GM19043 (cell line): ENCODE data around the gene MRPS34.

Experiments used
- ATAC-seq: cut with Tn5 transposase; IDR thresholded peaks from one replicate; pipeline ENCODE4 v1.9.1; 2021; ENCODE audit warnings: low read depth; ENCODE audit not compliant: unreplicated experiment

Gene MRPS34

DNA sequence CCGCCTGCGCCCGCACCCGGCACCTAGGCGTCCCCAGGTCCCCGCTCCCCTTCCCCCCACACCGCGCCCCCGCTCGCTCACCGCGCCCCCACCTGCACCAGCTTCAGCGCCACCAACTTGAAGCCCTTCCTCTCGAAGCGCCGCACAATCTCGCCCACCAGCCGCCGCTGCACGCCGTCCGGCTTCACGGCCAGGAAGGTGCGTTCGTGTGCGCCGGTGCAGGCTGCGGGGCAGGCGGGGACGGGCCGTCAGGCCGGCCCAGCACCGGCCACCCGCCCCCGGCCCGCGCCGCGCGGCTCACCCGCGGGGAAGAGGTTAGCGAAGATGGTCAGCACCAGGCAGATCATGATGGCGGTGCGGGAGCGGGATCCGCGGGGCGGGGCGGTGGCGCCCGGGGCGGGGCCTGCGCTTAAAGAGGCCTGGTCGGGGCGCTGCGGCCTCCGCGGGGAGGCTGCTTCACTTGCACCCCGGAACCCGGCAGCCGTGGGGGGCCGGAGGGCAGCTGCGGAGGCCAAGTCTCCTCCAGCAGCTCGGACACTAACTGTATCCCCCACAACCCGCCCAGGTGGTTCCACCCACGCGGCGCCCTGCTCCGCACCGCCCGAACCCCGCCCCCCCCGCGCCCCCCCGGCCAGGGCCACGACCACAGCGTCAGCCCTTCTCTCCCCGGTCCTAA lies 1.6 kb downstream of the MRPS34 start, which contains the start of gene NME3:
NME3 (minus strand) TSS at position 356 of the 676 bp plus-strand sequence; CDS start at position 347, 9 bp downstream.
- no peak for ATAC-seq

DNA sequence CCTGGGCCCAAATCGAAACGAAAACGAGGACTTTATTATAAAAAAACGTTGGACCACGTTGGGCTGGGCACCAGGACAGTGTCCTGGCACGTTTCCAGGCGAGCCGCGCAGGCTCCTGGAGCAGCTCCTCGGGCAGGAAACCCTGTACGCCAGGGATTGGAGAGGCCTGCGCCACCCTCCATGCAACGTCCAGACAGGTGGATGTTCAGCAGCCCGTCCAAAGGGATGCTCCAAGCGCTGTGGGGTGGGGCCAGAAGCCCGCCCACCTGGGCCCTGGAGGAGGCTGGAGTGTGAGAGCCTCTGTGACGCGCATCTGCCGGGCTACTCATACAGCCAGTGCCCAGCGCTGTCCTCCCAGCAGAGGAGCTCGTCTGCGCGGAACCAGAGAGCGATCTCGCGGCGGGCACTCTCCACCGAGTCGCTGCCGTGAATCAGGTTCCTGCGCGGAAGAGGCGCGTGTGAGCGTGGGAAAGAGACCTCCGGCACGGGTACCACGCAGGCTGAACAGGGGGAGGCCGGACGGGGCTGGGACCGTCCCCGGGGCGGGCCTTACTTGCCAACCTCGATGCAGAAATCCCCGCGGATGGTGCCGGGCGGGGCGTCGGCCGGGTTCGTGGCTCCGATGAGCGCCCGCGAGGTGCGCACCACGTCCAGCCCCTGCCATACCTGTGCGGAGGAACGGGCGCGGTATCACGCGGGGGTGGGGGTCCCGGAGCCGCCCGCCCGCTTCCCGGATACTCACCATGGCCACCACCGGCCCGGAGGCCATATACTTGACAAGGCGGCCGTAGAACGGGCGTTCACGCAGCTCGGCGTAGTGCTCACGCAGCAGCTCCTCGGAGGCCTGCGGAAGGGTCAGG lies 2.4 kb downstream of the MRPS34 start:
- no peak for ATAC-seq

DNA sequence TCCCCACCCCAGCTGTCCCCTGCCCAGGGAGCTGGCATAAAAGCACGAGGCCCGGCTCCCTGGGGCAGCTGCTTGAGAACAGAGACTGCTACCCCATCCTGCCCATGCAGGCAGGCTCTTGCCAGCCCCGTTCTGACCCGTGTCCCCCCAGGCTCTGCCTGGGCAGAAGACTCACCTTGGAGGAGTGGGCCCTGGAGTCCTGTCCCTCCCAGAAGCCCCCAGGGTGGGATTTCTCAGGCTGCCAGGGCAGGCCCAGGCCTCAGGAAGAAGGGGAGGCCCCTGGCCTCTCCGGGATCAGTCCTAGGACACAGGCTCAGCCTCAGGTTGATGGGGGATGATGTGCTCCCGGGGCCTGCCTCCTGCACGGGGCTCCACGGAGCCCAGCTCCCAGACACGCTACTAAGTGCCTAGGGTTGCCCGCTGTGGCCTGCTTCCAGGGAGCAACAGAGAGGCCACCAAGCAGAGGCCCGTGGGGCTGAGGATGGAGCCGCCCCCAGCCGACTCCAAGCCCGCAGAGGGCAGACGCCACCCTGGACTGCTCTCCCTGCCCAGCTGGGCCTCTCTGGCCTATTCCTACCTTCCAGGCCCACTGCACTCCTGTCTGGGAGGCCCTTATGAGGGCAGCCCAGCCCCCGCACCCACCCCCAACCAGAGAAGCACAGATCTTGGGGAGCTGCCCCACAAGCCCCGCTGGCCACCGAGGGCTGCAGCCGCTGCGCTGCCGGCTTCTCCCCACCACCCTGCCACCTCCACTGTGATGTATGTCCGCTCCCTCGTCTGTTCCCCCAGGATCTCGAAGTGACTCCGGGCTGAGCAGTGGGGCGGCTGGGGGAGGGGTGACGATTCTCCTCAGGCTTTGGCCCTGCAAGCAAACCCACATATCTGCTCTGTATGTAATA lies 3.3 kb downstream of the MRPS34 start:
- ATAC-seq: no peak

DNA sequence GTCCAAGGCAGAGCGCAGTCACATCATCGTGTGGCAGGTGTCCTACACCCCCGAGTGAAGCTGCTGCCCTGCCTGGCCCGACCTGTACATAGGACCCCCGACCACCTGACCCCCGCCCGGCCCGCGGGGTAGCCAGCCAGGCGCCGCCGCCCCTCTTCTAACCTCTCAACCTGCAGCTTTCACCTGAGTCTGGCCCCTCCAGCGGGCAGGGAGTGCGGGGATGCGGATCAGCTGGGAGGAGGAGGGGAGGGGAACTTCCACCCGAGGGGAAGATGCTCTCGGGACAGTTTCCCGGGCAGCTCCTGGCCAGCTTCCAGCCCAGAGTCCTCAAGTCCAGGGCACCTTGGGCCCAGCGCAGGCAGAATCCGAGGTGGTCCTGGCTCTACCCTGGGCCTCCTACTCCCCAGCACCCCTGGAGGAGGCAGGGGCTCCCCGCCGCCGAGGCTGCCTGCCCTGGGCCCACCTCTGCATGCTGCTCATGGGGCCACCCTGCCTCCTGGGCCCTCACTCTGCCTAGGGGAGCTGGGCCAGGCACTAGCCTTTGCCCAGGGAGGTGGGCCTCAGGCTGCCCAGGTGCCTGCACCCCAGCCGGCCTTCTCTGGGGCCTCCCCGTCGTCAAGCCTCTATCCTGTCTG lies 4.0 kb downstream of the MRPS34 start:
- no peak for ATAC-seq

DNA sequence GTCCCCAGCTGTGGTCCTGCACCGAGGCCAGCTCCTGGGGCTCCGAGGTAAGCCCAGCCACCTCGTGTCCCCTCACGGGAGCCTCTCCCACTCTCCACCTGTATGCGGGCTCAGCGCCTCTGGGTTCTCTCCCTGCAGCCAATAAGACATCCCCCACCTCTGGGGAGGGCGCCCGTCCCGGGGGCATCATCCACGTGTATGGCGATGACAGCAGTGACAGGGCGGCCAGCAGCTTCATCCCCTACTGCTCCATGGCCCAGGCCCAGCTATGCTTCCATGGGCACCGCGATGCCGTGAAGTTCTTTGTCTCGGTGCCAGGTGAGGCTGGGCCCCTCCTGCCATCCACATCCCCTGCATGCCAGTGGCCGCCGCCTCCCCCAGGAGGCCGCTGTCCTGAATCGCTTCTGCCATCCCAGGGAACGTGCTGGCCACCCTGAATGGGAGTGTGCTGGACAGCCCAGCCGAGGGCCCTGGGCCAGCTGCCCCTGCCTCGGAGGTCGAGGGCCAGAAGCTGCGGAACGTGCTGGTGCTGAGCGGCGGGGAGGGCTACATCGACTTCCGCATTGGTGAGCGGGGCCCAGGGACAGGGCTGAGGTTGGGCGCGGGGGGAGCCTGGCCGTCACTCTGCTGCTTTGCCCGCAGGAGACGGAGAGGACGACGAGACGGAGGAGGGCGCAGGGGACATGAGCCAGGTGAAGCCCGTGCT lies 4.7 kb downstream of the MRPS34 start:
- ATAC-seq: no peak

DNA sequence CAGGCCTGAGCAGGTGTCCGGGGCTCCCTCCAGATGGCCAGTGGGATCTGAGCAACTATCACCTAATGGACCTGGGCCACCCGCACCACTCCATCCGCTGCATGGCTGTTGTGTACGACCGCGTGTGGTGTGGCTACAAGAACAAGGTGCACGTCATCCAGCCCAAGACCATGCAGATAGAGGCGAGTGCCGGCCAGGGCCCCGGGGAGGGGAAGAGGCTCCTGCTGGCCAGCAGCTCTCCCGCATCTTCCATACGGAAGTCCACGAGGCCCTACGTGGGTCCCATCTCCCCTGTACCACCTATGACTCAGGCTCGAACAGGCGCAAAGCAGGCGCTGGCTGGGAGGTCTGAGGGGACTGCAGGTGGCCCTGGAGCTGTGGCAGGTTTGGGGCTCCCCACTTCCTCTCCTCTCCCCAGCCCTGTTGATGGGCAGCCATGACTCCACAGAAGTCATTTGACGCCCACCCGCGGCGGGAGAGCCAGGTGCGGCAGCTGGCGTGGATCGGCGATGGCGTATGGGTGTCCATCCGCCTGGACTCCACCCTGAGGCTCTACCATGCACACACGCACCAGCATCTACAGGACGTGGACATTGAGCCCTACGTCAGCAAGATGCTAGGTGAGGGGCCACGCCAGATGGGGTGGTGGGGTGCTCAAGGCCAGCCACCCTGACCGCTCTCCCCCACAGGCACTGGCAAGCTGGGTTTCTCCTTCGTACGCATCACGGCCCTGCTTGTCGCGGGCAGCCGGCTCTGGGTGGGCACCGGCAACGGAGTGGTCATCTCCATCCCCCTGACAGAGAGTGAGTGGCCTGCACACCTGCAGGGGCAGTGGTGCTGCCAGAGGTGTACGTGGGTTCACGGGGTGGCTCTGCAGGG lies 5.6 kb downstream of the MRPS34 start:
- ATAC-seq: no peak

DNA sequence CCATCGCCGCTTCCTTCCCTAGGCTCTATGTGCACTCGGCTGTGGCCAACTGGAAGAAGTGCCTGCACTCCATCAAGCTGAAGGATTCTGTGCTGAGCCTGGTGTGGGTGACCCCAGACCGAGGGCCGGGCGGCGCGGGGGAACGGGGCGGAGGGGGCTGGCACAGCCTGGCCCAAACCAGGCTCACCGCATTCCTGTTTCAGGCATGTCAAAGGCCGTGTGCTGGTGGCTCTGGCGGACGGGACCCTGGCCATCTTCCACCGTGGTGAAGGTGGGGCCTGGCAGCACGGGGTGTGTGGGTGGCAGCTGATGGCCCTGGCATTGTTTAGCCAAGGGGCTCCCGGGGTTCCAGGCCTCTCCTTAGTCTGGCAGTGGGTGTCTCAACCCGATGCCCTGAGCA lies 6.2 kb downstream of the MRPS34 start:
- ATAC-seq: no peak

DNA sequence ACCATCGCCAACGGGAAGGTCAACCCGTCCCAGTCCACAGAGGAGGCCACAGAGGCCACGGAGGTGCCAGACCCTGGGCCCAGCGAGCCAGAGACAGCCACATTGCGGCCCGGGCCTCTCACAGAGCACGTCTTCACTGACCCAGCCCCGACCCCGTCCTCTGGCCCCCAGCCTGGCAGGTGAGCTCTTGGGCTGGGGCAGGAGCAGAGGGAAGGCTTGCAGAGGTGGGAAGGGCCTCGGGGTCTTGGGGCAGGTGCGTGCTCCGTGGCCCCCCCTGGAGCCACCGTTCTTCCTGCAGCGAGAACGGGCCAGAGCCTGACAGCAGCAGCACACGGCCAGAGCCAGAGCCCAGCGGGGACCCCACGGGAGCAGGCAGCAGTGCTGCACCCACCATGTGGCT lies 6.7 kb downstream of the MRPS34 start:
- ATAC-seq: no peak

DNA sequence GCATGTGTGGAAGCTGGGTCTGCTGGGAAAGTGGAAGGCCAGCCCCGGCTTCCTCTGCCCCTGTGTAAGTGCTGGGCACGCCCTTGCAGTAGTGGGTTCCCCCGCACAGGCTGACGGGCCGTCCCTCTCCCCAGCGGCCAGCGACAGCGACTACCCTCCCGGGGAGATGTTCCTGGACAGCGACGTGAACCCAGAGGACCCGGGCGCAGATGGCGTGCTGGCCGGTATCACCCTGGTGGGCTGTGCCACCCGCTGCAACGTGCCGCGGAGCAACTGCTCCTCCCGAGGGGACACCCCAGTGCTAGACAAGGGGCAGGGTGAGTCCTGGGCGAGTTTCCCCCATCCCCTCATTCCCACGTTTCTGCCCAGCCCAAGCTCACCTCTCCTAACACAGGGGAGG lies 7.1 kb downstream of the MRPS34 start:
- no peak for ATAC-seq

DNA sequence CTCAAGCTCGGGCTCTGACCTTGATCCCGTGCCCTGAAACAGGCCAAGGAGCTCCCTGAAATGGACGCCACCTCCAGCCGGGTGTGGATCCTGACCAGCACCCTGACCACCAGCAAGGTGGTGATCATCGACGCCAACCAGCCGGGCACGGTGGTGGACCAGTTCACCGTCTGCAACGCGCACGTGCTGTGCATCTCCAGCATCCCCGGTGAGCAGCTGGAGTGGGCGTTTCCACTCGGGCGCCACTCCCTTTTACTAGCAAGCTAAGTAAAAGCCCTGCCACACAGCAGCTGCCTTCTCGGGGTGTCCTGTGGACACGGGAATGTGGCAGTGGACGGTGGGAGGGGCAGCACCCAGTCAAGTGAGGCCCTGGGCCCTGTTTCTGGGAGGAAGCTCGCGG lies 8.0 kb downstream of the MRPS34 start:
- ATAC-seq: no peak

DNA sequence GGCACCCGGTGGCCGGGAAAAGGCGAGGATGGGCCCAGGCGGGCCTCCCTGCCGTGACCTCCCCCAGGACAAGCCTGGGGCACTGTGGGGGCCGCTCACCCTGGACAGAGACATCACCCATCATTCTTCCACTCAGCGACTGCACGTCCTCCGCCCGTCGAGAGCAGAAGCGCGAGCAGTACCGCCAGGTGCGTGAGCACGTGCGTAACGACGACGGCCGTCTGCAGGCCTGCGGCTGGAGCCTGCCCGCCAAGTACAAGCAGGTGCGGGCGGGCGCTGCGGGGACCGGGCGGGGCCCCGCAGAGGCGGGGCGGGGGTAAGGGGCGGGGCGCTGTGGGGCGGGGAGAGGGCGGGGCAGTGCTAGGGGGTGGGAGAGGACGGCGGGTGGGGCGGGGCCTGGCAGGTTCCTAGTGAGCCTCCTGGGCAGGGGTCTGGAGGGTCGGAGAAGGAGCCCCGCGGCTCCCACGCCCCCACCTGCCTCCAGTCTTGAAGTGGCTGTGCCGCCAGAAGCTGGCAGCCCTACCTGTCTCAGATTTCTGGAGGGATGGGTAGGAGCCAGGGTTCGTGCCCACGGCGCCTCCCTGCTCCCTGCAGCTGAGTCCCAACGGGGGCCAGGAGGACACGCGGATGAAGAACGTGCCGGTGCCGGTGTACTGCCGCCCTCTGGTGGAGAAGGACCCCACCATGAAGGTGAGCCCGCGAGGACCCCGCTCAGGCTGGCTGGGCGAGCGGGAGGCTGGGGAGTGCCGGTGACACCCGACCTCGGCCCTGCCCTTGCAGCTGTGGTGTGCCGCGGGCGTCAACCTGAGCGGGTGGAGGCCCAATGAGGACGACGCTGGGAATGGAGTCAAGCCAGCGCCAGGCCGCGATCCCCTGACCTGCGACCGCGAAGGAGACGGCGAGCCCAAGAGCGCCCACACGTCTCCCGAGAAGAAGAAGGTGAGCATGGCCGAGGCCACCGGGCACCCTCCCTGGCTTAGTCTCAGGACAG lies 9.1 kb downstream of the MRPS34 start:
- ATAC-seq: no peak

DNA sequence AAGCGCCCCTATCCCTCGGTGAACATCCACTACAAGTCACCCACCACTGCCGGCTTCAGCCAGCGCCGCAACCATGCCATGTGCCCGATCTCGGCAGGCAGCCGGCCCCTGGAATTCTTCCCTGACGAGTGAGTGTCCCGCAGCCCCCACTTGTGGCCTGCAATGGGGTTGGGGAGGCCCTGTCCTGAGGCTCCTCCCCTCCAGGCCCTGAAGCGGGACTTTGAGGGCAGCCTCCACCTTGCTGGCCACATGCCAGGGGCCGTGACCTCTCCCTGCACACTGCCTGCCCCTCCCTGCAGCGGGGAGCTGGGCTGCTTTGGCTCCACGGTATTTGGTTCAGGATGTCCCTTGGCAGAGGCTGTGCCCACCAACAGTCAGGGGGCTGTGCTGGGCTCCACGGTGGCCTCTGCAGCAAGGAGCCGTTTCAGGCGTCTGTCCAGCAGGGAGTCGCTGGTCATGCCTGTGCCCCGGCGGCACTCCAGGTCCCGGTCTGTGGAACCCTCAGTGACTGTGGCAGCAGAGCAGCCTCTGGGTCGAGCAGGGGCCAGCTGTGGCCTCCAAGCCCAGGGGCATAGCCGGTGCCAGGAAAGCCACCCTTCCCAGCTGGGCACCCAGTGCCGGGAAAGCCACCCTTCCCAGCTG lies 9.9 kb downstream of the MRPS34 start:
- ATAC-seq: no peak

DNA sequence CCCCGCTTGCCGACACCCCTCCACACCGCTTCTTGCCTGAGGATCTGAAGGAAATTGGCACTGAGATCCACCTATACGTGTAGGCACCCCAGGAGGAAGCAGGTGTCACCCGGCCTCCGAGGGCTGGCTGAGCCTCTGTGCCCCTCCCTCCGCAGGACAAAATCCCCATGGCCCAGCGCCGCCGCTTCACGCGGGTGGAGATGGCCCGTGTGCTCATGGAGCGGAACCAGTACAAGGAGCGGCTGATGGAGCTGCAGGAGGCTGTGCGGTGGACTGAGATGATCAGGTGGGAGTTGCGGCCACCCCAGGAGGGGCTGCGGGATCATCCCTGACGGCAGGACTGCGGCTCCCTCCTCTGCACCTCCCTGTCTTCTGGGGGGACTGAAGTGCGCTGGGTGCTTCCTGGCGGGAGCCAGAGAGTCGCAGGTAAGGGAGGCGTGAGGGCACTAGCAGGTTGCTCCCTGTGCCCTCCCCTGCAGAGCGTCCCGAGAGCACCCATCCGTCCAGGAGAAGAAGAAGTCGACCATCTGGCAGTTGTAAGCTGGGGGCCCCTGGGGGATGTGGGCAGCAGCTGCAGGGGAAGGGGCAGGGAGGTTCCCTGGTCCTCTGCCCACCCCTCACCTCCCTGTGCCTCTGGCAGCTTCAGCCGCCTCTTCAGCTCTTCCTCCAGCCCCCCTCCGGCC lies 10.6 kb downstream of the MRPS34 start:
- no peak for ATAC-seq

DNA sequence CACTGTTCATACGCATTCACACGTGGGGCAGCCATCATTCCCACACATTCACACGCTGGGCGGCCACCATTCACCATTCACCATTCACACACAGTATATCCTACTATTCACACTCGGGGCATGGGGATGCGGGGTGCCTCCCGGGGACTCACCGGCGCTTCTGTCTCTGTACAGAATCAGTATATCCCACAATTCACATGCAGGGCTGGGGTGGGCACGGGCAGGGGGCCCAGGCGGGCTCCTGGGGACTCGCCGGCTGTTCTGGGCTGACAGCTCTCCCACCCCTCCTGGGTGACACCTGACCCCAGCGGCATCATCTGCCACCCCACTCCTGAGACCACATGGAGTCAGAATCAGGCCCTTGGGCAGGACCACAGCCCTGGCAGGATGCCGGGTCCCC lies 11.2 kb downstream of the MRPS34 start:
- no peak for ATAC-seq

DNA sequence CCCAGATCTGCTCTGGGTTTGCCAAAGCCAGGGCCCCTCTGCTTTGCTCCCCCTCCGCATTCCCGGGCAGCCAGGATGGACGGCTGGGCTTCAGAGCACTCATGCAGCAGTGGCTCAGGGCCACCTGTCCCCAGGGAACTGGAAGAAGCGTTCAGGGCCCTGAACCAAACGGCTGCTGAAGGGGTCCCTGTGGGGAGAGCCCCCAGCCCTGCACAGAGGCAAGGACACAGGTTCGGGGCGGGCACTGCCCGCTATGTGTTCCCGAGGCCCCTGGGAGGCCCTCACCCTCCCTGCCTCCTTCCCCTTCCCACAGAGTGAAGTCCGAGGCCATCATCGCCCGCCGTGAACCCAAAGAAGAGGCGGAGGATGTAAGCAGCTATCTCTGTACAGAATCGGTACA lies 12.0 kb downstream of the MRPS34 start:
- no peak for ATAC-seq

DNA sequence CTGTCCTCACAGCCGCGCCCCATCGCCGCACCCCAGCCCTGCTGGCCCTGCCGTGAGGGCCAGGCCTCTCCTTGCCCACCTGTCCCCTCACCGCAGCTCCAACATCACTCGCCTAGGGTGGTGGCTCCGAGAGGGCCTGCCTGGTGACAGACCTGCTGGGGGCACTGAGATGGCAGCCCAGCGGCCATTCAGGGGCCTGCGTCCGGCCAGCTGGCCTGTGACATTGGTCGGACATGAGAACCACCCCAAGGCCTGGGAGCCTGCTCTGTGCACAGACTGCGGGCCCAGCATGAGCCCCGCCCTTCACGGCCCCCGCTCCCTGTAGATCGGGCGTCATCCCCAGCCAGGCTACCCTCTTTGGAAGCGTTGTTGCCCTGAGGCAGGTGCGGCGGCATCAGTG lies 13.4 kb downstream of the MRPS34 start:
- ATAC-seq: no peak

DNA sequence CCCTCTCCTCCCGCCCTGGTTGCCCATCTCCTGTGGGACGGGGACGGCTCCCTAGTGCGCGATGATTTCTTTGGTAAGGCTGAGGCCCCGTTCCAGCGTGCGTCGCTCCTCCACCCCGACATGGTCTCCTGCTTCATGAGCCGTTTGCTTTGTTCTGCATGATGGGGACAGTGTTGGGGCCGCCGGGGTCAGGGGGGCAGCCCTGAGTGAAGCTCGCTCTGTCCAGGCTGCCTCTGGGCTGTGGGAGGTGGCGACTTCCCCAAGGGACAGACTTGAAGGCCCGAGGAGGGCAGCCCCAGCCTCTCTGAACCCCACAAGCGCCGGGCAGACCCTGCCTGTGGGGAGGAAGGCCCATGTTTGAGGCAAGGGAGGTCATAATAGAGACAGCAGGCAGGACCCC lies 14.0 kb downstream of the MRPS34 start:
- ATAC-seq: no peak
